Progenitor cell of endocrine pancreas (in vitro differentiated cells): Measurements from ENCODE around the gene AQP11. TPM values are rescaled to one million over a fixed set of nuclear protein-coding genes. Genes with fewer than 3 reads are reported as not detected.
A peak's percentile ranks its signal among the peaks of the same experiment; 100 is the strongest.

ENCODE experiments used
- DNase-seq: peaks from one replicate; pipeline ENCODE4 v3.0.0; 2021; ENCODE audit warnings: low spot score; ENCODE audit not compliant: unreplicated experiment
- H3K27ac Mint-ChIP-seq: 2 replicates; pipeline ENCODE4 v1.8.0; 2021; ENCODE audit warnings: mild to moderate bottlenecking, moderate library complexity, mixed read lengths
- H3K27me3 Mint-ChIP-seq: 2 replicates; pipeline ENCODE4 v1.8.0; 2021; ENCODE audit warnings: mixed read lengths
- H3K36me3 Mint-ChIP-seq: 2 replicates; pipeline ENCODE4 v1.8.0; 2022; ENCODE audit warnings: mixed read lengths; ENCODE audit not compliant: insufficient read depth
- H3K4me1 Mint-ChIP-seq: 2 replicates; pipeline ENCODE4 v1.8.0; 2021; ENCODE audit warnings: low read depth, mixed read lengths
- H3K4me3 Mint-ChIP-seq: 2 replicates; pipeline ENCODE4 v1.8.0; 2021; ENCODE audit warnings: low read depth, mild to moderate bottlenecking, moderate library complexity, mixed read lengths
- H3K9me3 Mint-ChIP-seq: 2 replicates; pipeline ENCODE4 v1.8.0; 2021; ENCODE audit warnings: low read depth, mixed read lengths
- CTCF ChIP-seq: fragments of 200-600 bp; sonication (generic); IDR thresholded peaks from one replicate; pipeline ENCODE4 v1.5.0; 2021; ENCODE audit warnings: antibody characterized with exemption, mild to moderate bottlenecking; ENCODE audit not compliant: unreplicated experiment
- long read RNA-seq: library from polyadenylated mRNA; unstranded; transcript quantifications from one replicate; pipeline ENCODE4 v2.0.0, GENCODE V29; 2020
- total RNA-seq: library from RNA; stranded (reverse); gene quantifications from 2 replicates; pipeline ENCODE4 v1.2.1, GENCODE V29; 2021

Gene AQP11
- total RNA-seq: 2.2 and 2.3 TPM in 2 replicates
- long read RNA-seq, partial matches to known transcripts: 0 of 6 reads
- long read RNA-seq, other reads (novel, unspliced or antisense): 2 of 6 reads

- no peak for TF ChIP-seq CTCF
- peaks cover 14% of the 10 kb centered on the region for H3K4me1 Mint-ChIP-seq
- H3K9me3 Mint-ChIP-seq: peaks cover 3% of the 10 kb centered on the region
- DNase-seq: peak; percentile 82
- H3K27ac Mint-ChIP-seq: peak within 1 kb of the TSS; percentile 95
- H3K4me3 Mint-ChIP-seq: peak within 1 kb of the TSS; percentile 89
- H3K36me3 Mint-ChIP-seq: peaks cover 3% of the 10 kb centered on the region
- H3K27me3 Mint-ChIP-seq: no peaks in the 10 kb centered on the region
Observed at GRCh38 chr11:77589521-77590193, at the start of gene AQP11. TSS of gene AQP11 (plus strand) at chr11:77589953. CDS start at chr11:77589993, 40 bp downstream.

GRCh38 chr11:77542296-77542695 is 47.5 kb upstream of the AQP11 start:
- Mint-ChIP-seq H3K27ac (no peak overlapping the region), H3K4me3 (no peak overlapping the region), H3K9me3 (no peaks in the 10 kb centered on the region), H3K27me3 (no peaks in the 10 kb centered on the region), H3K4me1 (no peaks in the 10 kb centered on the region), H3K36me3 (no peaks in the 10 kb centered on the region)
- TF ChIP-seq CTCF: no peak
- no peak for DNase-seq

GRCh38 chr11:77547047-77547836 is 42.5 kb upstream of the AQP11 start:
- peaks cover 6% of the 10 kb centered on the region for H3K9me3 Mint-ChIP-seq
- H3K27ac Mint-ChIP-seq: no peak overlapping the region

GRCh38 chr11:77547863-77548551 is 41.7 kb upstream of the AQP11 start:
- Mint-ChIP-seq H3K9me3 (peaks cover 6% of the 10 kb centered on the region), H3K27ac (no peak overlapping the region), H3K4me3 (no peak overlapping the region), H3K4me1 (no peaks in the 10 kb centered on the region), H3K36me3 (no peaks in the 10 kb centered on the region), H3K27me3 (no peaks in the 10 kb centered on the region)
- TF ChIP-seq CTCF: peak; percentile 76
- no peak for DNase-seq

More at GRCh38 chr11:77547047-77547836, 42.5 kb upstream of the AQP11 start:
- H3K4me1 Mint-ChIP-seq: no peaks in the 10 kb centered on the region
- no peak overlapping the region for H3K4me3 Mint-ChIP-seq
- no peak for TF ChIP-seq CTCF
- H3K36me3 Mint-ChIP-seq: no peaks in the 10 kb centered on the region
- H3K27me3 Mint-ChIP-seq: no peaks in the 10 kb centered on the region
- DNase-seq: no peak
